Left lobe of liver (tissue), 2 donors: ENCODE data around the gene PPP4R4. TPM values are rescaled to one million over a fixed set of nuclear protein-coding genes. Genes with fewer than 3 reads are reported as not detected.
"Not testable (repeated sequence)": the region's sequence is repeated elsewhere in the genome, so short reads cannot be mapped to it uniquely, and the experiment has no call there.

ENCODE experiments used
- ATAC-seq: fragments of 200-7000 bp; cut with Tn5 transposase; one replicate; pipeline ENCODE4 v1.9.1; 2020; ENCODE audit warnings: mild to moderate bottlenecking, moderate library complexity
- DNase-seq: peaks from one replicate; pipeline ENCODE4 v3.0.0-alpha.2; 2020; ENCODE audit warnings: low spot score
- total RNA-seq: library from RNA; stranded (reverse); gene quantifications from one replicate; pipeline ENCODE4 v1.2.1, GENCODE V29; 2021
- donor health status: DM: no; HTN: no; CAD: no; lungs with moderate emphysema.
- donor health status: DM: no; HTN: yes; CAD: no.

Gene PPP4R4
- total RNA-seq, 1 donor from 2014 or later = 0.28 TPM

DNA sequence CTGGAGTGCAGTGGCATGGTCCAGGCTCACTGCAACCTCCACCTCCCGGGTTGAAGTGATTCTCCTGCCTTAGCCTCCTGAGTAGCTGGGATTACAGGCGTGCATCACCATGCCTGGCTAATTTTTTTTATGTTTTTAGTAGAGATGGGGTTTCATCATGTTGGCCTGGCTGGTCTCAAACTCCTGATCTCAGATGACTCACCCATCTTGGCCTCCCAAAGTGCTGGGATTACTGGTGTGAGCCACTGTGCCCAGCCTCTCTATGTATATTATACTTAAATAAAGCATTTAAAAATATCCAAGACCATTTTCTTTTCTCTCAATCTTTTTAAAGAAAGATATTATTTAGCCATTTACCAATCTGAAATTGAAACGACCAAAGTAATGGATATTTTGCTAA, 90.1 kb downstream of the PPP4R4 start:
- ATAC-seq = not testable (repeated sequence)

GRCh38 chr14:94267352-94267751, 93.2 kb downstream of the PPP4R4 start:
- no peak for DNase-seq

More for the DNA sequence above, 90.1 kb downstream of the PPP4R4 start:
- not testable (repeated sequence) for DNase-seq

DNA sequence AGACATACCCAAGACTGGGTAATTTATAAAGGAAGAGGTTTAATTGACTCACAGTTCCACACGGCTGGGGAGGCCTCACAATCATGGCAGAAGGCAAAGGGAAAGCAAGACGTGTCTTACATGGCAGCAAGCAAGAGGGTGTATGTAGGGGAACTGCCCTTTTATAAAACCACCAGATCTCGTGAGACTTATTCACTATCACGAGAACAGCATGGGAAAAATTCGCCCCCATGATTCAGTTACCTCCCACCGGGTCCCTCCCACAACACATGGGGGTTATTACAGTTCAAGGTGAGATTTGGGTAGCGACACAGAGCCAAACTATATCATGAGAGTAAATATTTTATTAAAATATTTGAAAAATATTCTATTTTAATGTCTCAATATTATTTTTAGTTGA, 94.5 kb downstream of the PPP4R4 start:
- ATAC-seq, DNase-seq: not testable (repeated sequence)

More at GRCh38 chr14:94267352-94267751, 93.2 kb downstream of the PPP4R4 start:
- ATAC-seq = no peak

- ATAC-seq = no peak
- no peak for DNase-seq
Measured at GRCh38 chr14:94269156-94269555, 95.0 kb downstream of the PPP4R4 start.

DNA sequence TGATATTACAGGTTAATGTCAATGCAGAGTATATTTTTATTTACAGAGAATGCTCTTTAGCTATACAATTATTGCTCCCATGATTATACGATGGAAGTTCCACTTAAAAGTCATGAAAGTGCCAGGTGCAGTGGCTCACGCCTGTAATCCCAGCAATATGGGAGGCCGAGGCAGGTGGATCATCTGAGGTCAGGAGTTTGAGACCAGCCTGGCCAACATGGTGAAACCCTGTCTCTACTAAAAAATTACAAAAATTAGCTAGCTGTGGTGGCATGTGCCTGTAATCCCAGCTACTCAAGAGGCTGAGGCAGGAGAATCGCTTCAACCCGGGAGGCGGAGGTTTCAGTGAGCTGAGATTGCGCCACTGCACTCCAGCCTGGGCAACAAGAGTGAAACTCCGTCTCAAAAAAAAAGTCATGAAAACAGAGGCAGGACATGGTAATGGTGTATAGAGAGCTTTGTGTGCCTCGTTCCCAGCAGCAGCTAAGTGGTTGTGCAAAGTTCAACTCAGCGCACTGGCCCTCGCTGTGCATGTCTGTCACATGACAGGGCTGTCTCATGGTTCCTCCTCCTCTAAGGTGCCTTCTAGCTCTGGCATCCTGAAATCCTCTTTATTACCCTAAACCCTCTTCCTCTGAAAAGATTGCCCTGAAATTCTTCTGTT, 102.9 kb downstream of the PPP4R4 start:
- DNase-seq (peak; percentile 84), ATAC-seq (peak; percentile 99)

DNA sequence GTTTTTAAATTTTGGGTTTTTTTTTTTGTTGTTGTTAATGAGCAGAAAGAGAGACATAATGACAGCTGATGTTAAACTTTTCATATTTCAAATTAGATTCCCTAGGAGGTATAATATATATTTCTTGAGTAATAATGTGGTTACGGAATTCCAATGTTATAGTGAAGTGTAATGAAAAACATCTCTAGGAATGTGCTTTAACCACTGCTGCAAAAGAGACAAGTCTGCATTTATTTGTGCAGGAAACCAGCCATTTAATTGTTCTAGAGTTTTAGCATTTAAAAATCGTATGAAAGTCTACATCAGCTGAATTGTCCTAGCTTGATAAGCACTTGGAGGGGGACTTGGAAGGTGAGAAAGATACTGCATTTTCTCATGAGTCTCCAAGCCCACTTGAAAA, 104.6 kb downstream of the PPP4R4 start:
- no peak for DNase-seq
- ATAC-seq = no peak

DNA sequence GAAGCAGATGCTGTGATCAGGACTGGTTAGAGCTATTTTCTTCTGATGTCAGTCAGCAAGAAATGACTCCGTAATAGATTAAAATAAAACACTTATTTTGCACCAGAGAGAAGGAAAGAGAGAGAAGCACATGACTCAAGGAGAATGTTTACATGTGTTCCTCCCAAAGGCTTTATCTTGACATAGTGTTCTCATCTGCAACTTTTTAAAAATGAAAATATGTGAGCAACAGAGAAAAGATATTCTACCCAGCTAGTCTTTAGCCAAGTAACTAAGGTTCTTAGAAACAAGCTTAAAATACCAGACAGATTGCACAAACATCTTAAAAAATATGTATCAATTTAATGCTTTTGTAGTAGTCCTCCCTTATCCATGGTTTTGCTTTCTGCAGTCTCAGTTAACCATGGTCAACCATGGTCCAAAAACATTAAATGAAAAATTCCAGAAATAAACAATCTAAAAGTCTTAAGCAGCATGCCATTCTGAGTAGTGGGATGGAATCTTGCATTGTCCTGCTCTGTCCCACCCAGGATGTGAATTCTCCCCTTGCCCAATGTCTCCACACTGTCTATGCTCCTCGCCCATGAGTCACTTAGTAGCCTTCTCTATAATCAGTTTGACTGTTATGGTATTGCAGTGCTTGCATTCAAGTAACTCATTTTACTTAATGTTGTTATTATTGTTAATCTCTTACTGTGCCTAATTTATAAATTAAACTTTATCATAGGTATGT, 109.0 kb downstream of the PPP4R4 start:
- DNase-seq (no peak), ATAC-seq (no peak)

- ATAC-seq (no peak), DNase-seq (no peak)
Measured at GRCh38 chr14:94284221-94284620, 110.1 kb downstream of the PPP4R4 start.

- DNase-seq = no peak
- ATAC-seq = no peak
Measured at GRCh38 chr14:94285158-94285557, 111.0 kb downstream of the PPP4R4 start.

DNA sequence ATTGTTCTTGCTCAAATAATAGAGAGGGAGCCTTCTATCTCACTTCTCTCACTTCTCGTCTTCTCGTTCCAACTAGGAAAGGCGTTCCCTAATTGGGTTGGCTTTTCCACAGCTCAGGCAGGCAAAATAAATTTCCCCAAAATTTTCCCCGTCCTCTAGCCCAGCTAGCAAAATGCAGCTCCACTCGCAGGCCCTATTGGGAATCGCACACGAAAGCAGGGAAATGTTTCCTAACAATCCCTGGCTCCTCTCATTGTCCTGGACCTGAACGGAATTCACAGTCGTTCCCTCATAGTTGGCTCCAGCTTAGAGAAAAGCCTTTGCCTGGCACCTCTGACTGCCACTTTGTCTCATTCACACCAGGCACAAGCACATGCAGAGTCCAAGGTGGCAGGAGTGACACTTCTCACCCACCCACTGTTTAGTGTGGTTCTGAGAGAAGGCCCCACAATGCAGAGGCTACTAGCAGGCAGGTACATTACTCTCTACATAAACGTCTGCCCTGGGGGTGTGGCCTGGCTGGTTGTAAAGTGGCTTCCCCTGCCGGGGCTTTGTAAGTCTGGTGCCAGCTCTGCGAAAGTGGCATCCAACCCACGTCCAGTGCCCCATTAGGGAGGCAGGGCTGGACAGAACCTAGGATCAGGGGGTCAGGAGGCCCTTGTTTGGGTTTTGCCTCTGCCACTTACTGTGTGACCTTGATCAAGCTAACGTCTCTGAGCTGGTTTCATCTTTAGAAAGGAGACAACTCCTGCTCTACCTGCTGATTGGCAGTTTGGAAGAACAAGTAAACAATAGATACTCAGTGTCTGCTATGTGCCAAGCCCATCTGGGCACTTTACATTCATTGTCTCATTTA, 114.7 kb downstream of the PPP4R4 start:
- peak; percentile 5 for ATAC-seq
- no peak for DNase-seq

DNA sequence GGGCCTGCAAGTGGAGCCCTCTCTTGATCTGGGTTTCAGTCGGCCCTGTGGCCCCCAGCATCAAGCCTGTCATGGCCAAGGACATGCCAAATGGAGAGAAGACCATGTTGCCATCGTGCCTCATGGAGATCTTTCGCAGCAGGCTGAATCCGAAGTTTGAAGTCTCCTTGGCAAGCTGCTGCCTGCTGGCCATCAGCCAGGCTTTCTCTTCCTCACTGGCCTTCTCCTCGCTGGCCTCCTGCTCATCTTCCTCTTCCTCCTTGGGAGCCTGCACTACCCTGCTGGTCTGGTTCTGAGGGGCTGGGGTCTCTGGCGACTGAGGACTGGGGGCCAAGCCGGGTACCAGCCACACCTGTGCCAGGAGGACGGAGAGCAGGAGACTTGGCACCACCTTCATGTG, 116.1 kb downstream of the PPP4R4 start:
- ATAC-seq = no peak
- peak; percentile 67 for DNase-seq

- ATAC-seq (peak; percentile 0), DNase-seq (no peak)
Measured at GRCh38 chr14:94291159-94291905, 117.2 kb downstream of the PPP4R4 start.

- DNase-seq = peak; percentile 81
Measured at GRCh38 chr14:94291906-94292525, 117.9 kb downstream of the PPP4R4 start.

DNA sequence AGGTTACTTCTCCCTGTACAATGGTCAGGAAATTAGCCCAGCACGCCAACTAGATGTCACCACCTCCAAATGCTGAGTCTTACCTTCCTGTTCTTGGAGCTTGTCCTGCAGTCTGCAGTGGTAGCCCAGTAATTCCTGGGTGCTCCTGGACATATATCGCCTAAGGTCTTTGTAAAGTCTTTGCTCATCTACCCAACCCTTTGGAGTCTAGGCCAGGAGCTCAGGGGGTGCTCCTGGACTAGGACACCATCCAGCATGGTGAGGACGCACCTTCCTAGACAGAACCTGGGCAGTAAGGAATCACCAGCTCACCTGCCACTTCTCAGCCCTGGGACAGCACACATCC, 118.4 kb downstream of the PPP4R4 start:
- ATAC-seq (peak; percentile 5), DNase-seq (no peak)

More at GRCh38 chr14:94291906-94292525, 117.9 kb downstream of the PPP4R4 start:
- peak; percentile 33 for ATAC-seq

DNA sequence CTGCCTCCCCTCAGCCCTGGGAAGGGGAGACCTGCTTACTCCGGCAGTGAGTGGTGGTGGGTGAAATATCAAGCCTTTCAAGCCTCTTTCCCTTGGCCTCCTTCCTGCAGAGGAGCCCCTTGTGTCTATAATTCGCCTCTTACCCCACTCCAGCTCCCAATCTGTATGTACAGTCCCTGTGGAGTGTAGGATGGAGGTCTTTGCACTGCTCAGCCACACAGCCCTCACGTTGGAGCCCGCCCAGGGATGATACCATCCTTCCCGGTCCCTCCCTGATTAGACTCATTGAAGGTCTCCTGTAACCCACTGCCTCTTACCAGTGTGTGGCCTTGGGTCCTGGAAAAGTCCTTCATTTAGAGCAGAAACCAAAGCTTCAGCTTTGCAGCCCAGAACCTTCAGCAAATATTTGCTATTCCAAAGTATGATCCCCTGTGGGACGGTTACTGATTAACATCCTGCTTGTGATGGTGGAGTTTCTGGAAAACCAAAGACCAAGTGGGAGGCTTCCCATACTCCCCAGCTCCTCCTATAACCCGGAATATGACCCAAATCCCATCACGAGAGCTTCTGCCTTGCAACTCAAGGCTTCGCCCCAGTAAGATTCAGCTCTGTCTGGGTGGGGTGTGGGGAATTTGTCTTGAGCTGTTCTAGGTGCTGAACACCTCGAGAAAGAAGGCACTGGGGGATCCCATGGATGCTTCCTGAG, 118.9 kb downstream of the PPP4R4 start, which contains the start of gene SERPINA10:
Gene SERPINA10 (minus strand): TSS at position 397 of the 706 bp plus-strand sequence. CDS start 2,675 bp downstream, outside the sequence.
- DNase-seq = peak; percentile 83
- ATAC-seq = peak; percentile 58

- DNase-seq (no peak), ATAC-seq (no peak)
Measured at GRCh38 chr14:94293578-94293924, 119.4 kb downstream of the PPP4R4 start.

DNA sequence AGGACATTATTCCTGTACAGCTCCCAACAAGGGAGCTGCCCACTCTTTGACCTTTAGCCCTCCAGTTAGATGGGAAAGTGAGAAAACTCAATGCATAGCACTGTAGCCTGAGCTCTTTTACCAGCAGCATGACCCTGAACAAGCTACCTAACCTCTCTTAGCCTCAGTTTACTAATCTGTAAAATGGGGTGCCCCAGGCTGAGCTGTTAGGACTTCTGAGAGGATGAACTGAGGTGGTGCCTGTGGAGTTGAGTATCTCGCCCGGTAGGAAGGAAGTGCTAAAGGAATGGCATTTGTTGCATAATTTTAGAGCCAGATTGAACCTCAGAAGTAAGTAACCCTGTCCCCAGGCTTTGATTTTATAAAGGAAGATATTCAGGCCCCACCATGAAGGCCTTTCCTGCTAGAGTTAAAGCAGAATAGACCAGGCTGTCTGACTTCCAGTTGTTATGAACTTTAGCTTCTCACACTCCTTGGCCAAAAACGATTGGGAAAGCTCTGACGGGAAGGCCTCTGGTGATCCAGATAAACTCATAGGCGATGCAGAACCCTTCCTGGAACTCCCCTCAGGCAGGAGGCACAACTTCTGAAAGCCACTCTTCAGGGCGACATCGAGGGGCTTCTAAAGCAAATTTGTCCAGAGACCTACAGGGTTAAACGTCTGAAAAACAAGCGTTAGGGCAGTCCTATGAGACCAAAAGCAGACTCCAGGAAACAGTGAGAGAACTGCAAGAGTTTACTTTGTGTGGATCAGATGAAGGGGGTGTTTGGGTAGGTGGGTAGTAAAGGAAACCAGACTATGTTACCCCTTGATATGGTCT, 121.4 kb downstream of the PPP4R4 start:
- ATAC-seq (peak; percentile 46), DNase-seq (peak; percentile 80)

DNA sequence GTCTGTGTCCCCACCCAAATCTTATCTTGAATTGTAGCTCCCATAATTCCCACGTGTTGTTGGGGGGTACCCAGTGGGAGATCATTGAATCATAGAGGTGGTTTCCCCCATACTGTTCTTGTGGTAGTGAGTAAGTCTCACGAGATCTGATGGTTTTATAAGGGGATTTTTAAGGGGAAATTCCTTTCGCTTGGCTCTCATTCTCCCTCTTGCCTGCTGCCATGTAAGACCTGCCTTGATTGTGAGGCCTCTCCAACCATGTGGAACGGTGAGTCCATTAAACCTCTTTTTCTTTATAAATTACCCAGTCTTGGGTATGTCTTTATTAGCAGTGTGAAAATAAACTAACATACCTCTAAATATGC, 122.0 kb downstream of the PPP4R4 start:
- ATAC-seq, DNase-seq: not testable (repeated sequence)

DNA sequence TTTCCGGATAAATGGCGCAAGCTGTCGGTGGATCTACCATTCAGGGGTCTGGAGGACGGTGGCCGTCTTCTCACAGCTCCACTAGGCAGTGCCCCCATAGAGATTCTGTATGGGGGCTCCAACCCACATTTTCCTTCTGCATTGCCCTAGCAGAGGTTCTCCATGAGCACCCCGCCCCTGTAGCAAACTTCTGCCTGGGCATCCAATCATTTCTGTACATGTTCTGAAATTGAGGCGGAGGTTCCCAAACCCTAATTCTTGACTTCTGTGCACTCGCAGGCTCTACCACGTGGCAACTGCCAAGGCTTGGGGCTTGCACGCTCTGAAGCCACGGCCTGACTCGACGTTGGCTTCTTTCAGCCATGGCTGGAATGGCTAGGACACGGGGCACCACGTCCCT, 124.0 kb downstream of the PPP4R4 start:
- DNase-seq = no peak
- ATAC-seq = no peak
